Kidney epithelial cell (primary cell): ENCODE results near the gene COQ10B. TPM values are rescaled to one million over a fixed set of nuclear protein-coding genes. Genes with fewer than 3 reads are reported as not detected.

ENCODE experiments used
- DNase-seq: peaks from one replicate; pipeline ENCODE4 v3.0.0-alpha.2; 2010; ENCODE audit warnings: low read depth
- H3K27me3 ChIP-seq: 2 replicates; pipeline ENCODE4 v1.6.0; 2011; ENCODE audit warnings: low read length; ENCODE audit not compliant: control insufficient read depth, insufficient read depth
- H3K36me3 ChIP-seq: 2 replicates; pipeline ENCODE4 v1.5.1; 2011; ENCODE audit warnings: low read length; ENCODE audit not compliant: control insufficient read depth, insufficient read depth
- H3K4me3 ChIP-seq: 2 replicates; pipeline ENCODE4 v1.5.1; 2011; ENCODE audit warnings: low read depth, mild to moderate bottlenecking, control low read depth, low read length
- total RNA-seq: library from RNA; depleted of rRNA; stranded (reverse); fragments of >200 nt; gene quantifications from 2 replicates; pipeline ENCODE4 v1.2.3, GENCODE V29; 2015
- TF ChIP-seq, protein P1 (sequence below): IDR thresholded peaks from 2 replicates; pipeline ENCODE4 v1.5.1; 2011; ENCODE audit warnings: mild to moderate bottlenecking, moderate library complexity, low read length, control low read depth, inconsistent platforms; ENCODE audit not compliant: insufficient read depth, poor library complexity, severe bottlenecking

COQ10B gene
- total RNA-seq, 1 donor from 2014 or later: 26.4 TPM

DNA sequence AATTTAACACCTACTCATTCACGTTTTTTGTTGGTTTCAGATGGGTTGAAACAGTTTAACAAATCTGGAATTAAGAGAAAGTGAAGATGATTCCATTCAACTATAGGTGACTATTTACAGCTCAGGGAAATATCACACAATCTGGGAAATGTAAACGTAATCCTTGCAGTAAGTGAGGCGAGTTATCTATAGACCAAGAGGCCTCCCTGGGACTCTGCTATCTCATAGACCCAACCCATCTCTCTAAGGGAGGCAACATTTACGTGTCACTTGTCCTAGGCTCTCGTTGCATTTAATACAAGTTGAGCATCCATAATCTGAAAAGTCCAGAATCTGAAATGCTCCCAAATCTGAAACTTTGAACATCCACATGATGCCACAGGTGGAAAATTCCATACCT, 60.6 kb downstream of the COQ10B start:
- no peaks in the 10 kb centered on the region for H3K27me3 ChIP-seq
- DNase-seq: no peak
- H3K36me3 ChIP-seq: no peaks in the 10 kb centered on the region
- H3K4me3 ChIP-seq: no peak overlapping the region
- TF ChIP-seq, protein P1, sequence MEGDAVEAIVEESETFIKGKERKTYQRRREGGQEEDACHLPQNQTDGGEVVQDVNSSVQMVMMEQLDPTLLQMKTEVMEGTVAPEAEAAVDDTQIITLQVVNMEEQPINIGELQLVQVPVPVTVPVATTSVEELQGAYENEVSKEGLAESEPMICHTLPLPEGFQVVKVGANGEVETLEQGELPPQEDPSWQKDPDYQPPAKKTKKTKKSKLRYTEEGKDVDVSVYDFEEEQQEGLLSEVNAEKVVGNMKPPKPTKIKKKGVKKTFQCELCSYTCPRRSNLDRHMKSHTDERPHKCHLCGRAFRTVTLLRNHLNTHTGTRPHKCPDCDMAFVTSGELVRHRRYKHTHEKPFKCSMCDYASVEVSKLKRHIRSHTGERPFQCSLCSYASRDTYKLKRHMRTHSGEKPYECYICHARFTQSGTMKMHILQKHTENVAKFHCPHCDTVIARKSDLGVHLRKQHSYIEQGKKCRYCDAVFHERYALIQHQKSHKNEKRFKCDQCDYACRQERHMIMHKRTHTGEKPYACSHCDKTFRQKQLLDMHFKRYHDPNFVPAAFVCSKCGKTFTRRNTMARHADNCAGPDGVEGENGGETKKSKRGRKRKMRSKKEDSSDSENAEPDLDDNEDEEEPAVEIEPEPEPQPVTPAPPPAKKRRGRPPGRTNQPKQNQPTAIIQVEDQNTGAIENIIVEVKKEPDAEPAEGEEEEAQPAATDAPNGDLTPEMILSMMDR: no peak

DNA sequence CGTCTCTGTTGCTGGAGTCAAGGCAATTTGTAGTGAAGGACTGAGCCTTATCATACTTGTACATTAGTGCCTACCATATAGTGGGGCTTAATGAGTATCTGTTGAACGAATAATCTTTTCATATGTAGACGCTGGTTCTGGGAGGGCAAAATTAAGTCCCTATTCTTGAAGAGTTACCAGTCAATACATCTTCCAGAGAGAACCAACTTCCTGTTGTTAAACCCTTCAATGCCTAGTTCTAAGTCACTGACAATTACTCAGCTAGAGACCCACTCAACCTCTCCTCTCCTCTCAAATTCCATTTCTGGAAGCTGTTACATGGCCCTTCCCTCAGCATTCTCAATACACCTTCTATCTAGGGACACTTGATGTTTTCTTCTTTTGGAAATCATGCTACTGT, 61.4 kb downstream of the COQ10B start:
- DNase-seq: no peak
- Histone ChIP-seq H3K36me3 (no peaks in the 10 kb centered on the region), H3K4me3 (peak overlapping the region; percentile 84), H3K27me3 (no peaks in the 10 kb centered on the region)
- TF ChIP-seq, protein P1: no peak

DNA sequence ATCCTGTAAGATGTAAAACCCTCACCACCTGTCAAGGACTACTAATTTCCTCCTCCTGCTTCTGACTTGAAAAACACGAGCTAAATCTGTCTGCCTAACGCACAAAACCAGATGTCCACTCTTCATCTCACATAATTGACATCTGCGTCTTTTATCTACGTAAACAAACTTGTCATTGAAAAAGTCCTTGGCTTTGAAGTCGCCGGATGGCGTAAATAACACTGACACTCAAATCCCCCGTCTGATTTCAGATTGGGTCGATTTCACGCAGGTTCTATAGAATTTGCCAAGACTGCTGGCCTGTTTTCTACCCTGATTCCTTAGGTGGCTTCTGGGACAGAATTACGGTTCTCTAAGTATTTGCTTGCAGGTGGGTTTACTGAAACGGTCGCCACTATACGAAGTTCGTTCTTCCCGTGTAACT, 62.0 kb downstream of the COQ10B start:
- H3K36me3 ChIP-seq: no peaks in the 10 kb centered on the region
- TF ChIP-seq, protein P1: no peak
- no peak for DNase-seq
- H3K27me3 ChIP-seq: no peaks in the 10 kb centered on the region
- peak overlapping the region; percentile 84 for H3K4me3 ChIP-seq

DNA sequence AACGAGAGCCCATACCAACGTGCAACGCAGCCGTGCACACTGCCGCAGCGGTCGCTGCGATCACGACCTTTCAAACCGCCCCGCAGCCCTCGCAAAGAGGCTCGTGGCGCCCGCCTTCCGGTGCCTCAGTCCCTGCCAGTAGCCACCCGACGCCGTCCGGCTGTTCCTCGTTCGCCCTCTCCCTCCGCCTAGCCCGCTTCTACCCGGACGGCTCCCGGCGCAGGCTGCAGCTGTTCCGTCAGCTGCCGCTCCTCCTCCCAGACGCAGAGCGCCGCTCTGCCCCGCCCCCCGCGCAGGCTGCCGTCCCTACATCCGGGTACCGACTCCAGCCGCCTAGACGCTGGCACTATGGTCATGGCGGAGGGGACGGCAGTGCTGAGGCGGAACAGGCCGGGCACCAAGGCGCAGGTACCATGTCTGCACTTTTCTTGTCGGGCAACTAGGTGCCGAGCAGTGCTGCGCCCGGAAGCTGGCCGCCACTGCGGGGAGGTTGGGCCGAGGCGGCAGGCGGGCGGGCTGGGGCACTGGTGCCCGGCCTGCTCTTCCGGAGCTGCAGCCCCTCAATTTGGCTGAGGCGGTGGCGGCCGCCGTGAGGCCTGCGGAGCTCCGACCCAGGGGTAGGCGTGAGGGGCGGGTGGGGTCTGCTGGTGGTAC, 62.5 kb downstream of the COQ10B start, which contains the start of gene MOB4:
Gene MOB4 (plus strand): TSS at position 328 of the 654 bp plus-strand sequence. CDS start 21 bp downstream, at position 349.
- TF ChIP-seq, protein P1: no peak
- H3K27me3 ChIP-seq: no peaks in the 10 kb centered on the region
- peak; percentile 67 for DNase-seq
- no peaks in the 10 kb centered on the region for H3K36me3 ChIP-seq
- peak within 1 kb of the TSS; percentile 84 for H3K4me3 ChIP-seq

DNA sequence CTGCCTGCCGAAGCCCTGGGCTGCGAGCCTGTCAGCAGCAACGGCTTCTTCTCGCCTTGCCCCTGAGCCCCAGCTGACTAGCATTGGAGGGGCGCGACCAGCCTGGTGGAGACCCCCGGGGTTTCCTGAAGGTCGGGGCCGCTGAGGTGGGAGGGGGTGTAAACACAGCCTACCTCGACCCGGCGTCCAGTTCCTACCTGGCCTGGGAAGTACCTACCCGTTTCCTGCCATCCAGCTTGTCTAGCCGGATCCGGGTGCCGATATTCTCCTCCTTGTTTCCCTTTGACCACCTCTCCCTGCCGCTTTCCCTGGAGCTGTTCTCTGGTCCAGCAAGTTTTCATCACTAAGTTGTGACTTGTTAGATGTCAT, 63.0 kb downstream of the COQ10B start:
- DNase-seq: no peak
- Histone ChIP-seq H3K36me3 (no peaks in the 10 kb centered on the region), H3K27me3 (no peaks in the 10 kb centered on the region), H3K4me3 (peak overlapping the region; percentile 84)
- TF ChIP-seq, protein P1: no peak

DNA sequence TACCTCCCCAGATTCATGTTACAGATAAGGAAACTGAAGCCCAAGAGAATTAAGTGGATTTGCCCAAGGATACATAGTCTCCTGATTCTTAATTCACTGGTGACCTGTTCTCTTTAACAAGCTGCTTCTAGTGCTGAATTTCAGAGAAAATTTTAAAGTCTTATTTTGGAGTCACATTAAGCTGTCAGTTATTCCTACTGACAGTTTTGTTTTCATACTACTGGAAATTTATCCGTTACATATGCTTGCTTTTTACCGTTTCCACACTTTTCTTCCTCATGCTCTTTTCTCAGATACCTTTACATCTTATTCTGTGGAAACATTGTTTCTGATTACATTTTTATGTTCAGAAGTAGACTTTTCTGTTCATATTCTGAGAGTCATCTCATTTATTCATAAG, 63.8 kb downstream of the COQ10B start:
- no peaks in the 10 kb centered on the region for H3K27me3 ChIP-seq
- H3K36me3 ChIP-seq: no peaks in the 10 kb centered on the region
- peak overlapping the region; percentile 84 for H3K4me3 ChIP-seq
- no peak for DNase-seq
- TF ChIP-seq, protein P1: no peak
